Endothelial cell (in vitro differentiated cells): ENCODE data around the gene HDAC4. TPM values are rescaled to one million over a fixed set of nuclear protein-coding genes. Genes with fewer than 3 reads are reported as not detected.

Experiments used
- DNase-seq: peaks from one replicate; pipeline ENCODE4 v3.0.0; 2021; ENCODE audit warnings: low spot score
- H3K27ac Mint-ChIP-seq: one replicate; pipeline ENCODE4 v1.8.0; 2021; ENCODE audit warnings: mixed read lengths, inconsistent platforms; ENCODE audit not compliant: unreplicated experiment
- H3K27me3 Mint-ChIP-seq: one replicate; pipeline ENCODE4 v1.8.0; 2021; ENCODE audit warnings: mild to moderate bottlenecking, moderate library complexity, mixed read lengths, inconsistent platforms; ENCODE audit not compliant: unreplicated experiment
- H3K36me3 Mint-ChIP-seq: one replicate; pipeline ENCODE4 v1.8.0; 2021; ENCODE audit warnings: mild to moderate bottlenecking, low read depth, mixed read lengths, inconsistent platforms; ENCODE audit not compliant: unreplicated experiment
- H3K4me1 Mint-ChIP-seq: one replicate; pipeline ENCODE4 v1.8.0; 2021; ENCODE audit warnings: mild to moderate bottlenecking, mixed read lengths, inconsistent platforms; ENCODE audit not compliant: unreplicated experiment
- H3K4me3 Mint-ChIP-seq: one replicate; pipeline ENCODE4 v1.8.0; 2021; ENCODE audit warnings: mild to moderate bottlenecking, mixed read lengths, inconsistent platforms; ENCODE audit not compliant: unreplicated experiment
- H3K9me3 Mint-ChIP-seq: one replicate; pipeline ENCODE4 v1.8.0; 2021; ENCODE audit warnings: mixed read lengths, inconsistent platforms; ENCODE audit not compliant: unreplicated experiment
- CTCF ChIP-seq: fragments of 200-600 bp; sonication (generic); IDR thresholded peaks from one replicate; pipeline ENCODE4 v1.5.0; 2021; ENCODE audit warnings: antibody characterized with exemption; ENCODE audit not compliant: unreplicated experiment
- total RNA-seq: library from RNA; stranded (reverse); fragmentation: NEBNext Ultra II Directional; extraction: Animal tissue kit (Norgen Biotek cat#: 25700); gene quantifications from one replicate; pipeline ENCODE4 v1.2.1, GENCODE V29; 2021; ENCODE audit not compliant: unreplicated experiment

The HDAC4 gene
- total RNA-seq, 1 donor from 2014 or later, result 26.0 TPM

GRCh38 chr2:239418918-239419317 is 18.1 kb upstream of the HDAC4 start:
- TF ChIP-seq CTCF, result no peak
- no peak for DNase-seq
- H3K9me3 Mint-ChIP-seq, result no peaks in the 10 kb centered on the region
- H3K36me3 Mint-ChIP-seq, result no peaks in the 10 kb centered on the region
- H3K4me1 Mint-ChIP-seq, result no peaks in the 10 kb centered on the region
- H3K27ac Mint-ChIP-seq, result no peak overlapping the region
- H3K4me3 Mint-ChIP-seq, result no peak overlapping the region
- H3K27me3 Mint-ChIP-seq, result no peaks in the 10 kb centered on the region

- DNase-seq, result no peak
- Mint-ChIP-seq H3K4me3 (no peak overlapping the region), H3K9me3 (no peaks in the 10 kb centered on the region), H3K27ac (no peak overlapping the region), H3K4me1 (no peaks in the 10 kb centered on the region), H3K36me3 (no peaks in the 10 kb centered on the region), H3K27me3 (no peaks in the 10 kb centered on the region)
- no peak for TF ChIP-seq CTCF
These were observed 12.2 kb upstream of the HDAC4 start for GRCh38 chr2:239412905-239413603.

GRCh38 chr2:239411549-239412319 is 10.9 kb upstream of the HDAC4 start:
- no peak for TF ChIP-seq CTCF
- no peaks in the 10 kb centered on the region for H3K36me3 Mint-ChIP-seq
- H3K27ac Mint-ChIP-seq, result no peak overlapping the region
- no peak overlapping the region for H3K4me3 Mint-ChIP-seq
- no peaks in the 10 kb centered on the region for H3K9me3 Mint-ChIP-seq
- no peaks in the 10 kb centered on the region for H3K27me3 Mint-ChIP-seq
- H3K4me1 Mint-ChIP-seq, result no peaks in the 10 kb centered on the region
- DNase-seq, result no peak

GRCh38 chr2:239411117-239411516 is 10.3 kb upstream of the HDAC4 start:
- Mint-ChIP-seq H3K27ac (no peak overlapping the region), H3K4me1 (no peaks in the 10 kb centered on the region), H3K4me3 (no peak overlapping the region), H3K36me3 (no peaks in the 10 kb centered on the region), H3K27me3 (no peaks in the 10 kb centered on the region), H3K9me3 (no peaks in the 10 kb centered on the region)
- TF ChIP-seq CTCF, result no peak
- DNase-seq, result no peak

GRCh38 chr2:239409976-239410375 is 9.2 kb upstream of the HDAC4 start:
- H3K4me1 Mint-ChIP-seq, result no peaks in the 10 kb centered on the region
- H3K4me3 Mint-ChIP-seq, result no peak overlapping the region
- no peak overlapping the region for H3K27ac Mint-ChIP-seq
- no peak for DNase-seq
- no peaks in the 10 kb centered on the region for H3K27me3 Mint-ChIP-seq
- TF ChIP-seq CTCF, result no peak
- H3K9me3 Mint-ChIP-seq, result no peaks in the 10 kb centered on the region
- no peaks in the 10 kb centered on the region for H3K36me3 Mint-ChIP-seq
